ENCODE results near the gene ARL14EP. TPM values are rescaled to one million over a fixed set of nuclear protein-coding genes. Genes with fewer than 3 reads are reported as not detected.

ARL14EP gene
- total RNA-seq, 1 experiment from 2014 or later = 22.1 TPM

DNA sequence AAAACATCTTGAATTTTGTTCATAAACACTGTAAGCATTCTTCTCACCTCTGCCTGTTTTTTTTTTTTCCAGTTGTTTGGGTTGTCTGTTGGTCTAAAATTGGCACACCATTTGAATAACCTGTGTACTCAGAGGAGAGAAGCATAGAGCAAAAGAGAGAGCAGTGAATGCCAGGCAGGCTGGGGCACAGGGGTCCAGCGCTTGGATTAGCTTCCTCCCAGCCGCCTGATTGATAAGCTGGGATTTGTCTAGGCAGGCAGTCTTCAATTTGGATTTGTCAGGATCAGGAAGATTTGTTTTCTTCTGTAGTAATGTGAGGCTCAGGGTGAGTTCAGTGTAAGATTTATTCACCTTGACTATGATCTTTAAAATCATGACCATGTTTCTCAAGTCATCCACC lies 59.0 kb downstream of the ARL14EP start:
- H3K27me3 ChIP-seq (ENCODE audit: control insufficient read depth, insufficient read depth, low read length) = no peaks in the 10 kb centered on the region
- H3K9me3 ChIP-seq (ENCODE audit: control insufficient read depth, insufficient read depth, low read depth, low read length) = no peaks in the 10 kb centered on the region
- POLR2A ChIA-PET = no interaction called here
- H3K27ac ChIP-seq (ENCODE audit: low read length) = no peak overlapping the region
- TF ChIP-seq, protein P1, sequence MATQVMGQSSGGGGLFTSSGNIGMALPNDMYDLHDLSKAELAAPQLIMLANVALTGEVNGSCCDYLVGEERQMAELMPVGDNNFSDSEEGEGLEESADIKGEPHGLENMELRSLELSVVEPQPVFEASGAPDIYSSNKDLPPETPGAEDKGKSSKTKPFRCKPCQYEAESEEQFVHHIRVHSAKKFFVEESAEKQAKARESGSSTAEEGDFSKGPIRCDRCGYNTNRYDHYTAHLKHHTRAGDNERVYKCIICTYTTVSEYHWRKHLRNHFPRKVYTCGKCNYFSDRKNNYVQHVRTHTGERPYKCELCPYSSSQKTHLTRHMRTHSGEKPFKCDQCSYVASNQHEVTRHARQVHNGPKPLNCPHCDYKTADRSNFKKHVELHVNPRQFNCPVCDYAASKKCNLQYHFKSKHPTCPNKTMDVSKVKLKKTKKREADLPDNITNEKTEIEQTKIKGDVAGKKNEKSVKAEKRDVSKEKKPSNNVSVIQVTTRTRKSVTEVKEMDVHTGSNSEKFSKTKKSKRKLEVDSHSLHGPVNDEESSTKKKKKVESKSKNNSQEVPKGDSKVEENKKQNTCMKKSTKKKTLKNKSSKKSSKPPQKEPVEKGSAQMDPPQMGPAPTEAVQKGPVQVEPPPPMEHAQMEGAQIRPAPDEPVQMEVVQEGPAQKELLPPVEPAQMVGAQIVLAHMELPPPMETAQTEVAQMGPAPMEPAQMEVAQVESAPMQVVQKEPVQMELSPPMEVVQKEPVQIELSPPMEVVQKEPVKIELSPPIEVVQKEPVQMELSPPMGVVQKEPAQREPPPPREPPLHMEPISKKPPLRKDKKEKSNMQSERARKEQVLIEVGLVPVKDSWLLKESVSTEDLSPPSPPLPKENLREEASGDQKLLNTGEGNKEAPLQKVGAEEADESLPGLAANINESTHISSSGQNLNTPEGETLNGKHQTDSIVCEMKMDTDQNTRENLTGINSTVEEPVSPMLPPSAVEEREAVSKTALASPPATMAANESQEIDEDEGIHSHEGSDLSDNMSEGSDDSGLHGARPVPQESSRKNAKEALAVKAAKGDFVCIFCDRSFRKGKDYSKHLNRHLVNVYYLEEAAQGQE (IDR thresholded peaks at IDR 0.05; ENCODE audit: insufficient read depth in 1 of 2, low read depth in 2 of 2, low read length in 1 of 2) = no peak
- TF ChIP-seq, protein P2, sequence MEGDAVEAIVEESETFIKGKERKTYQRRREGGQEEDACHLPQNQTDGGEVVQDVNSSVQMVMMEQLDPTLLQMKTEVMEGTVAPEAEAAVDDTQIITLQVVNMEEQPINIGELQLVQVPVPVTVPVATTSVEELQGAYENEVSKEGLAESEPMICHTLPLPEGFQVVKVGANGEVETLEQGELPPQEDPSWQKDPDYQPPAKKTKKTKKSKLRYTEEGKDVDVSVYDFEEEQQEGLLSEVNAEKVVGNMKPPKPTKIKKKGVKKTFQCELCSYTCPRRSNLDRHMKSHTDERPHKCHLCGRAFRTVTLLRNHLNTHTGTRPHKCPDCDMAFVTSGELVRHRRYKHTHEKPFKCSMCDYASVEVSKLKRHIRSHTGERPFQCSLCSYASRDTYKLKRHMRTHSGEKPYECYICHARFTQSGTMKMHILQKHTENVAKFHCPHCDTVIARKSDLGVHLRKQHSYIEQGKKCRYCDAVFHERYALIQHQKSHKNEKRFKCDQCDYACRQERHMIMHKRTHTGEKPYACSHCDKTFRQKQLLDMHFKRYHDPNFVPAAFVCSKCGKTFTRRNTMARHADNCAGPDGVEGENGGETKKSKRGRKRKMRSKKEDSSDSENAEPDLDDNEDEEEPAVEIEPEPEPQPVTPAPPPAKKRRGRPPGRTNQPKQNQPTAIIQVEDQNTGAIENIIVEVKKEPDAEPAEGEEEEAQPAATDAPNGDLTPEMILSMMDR (IDR thresholded peaks at IDR 0.05) = no peak
- TF ChIP-seq POLR2AphosphoS5 (IDR thresholded peaks at IDR 0.05; ENCODE audit: low read depth, low read length) = no peak
- TF ChIP-seq TCF7L2 (IDR thresholded peaks at IDR 0.05; ENCODE audit: low read depth, low read length) = no peak
- no peak for TF ChIP-seq SIN3A (IDR thresholded peaks at IDR 0.05; ENCODE audit: borderline replicate concordance, insufficient read depth, low read depth, low read length)
- in situ Hi-C loops (cut with HindIII; ENCODE audit: low pct_unique_long_range_greater_than_20kb, low sequenced_read_pairs) = no loop called here
- H3K4me1 ChIP-seq (ENCODE audit: control insufficient read depth, insufficient read depth, low read length) = no peaks in the 10 kb centered on the region
- BruUV-seq (replicated peaks) = no TSS peak
- CTCF ChIA-PET = no interaction called here
- H3K36me3 ChIP-seq (ENCODE audit: control insufficient read depth, insufficient read depth, low read length) = no peaks in the 10 kb centered on the region
- DNase-seq (ENCODE audit: low read depth, low spot score) (no peak), ATAC-seq (no peak)
- intact Hi-C loops (cut with micrococcal nuclease; ENCODE audit: unreplicated experiment) = no loop called here
- H3K4me3 ChIP-seq (ENCODE audit: low read depth in 2 of 2, low read length in 2 of 2) = no peak overlapping the region

Other genes starting within 250 kb of the ARL14EP start
- not detected for gene FSHB, start 92.1 kb upstream of the ARL14EP start, total RNA-seq (2021; ENCODE audit: unreplicated experiment)

Measured in Panc1 (cell line).